K562 (cell line): ENCODE results near the gene ZNF48. TPM values are rescaled to one million over a fixed set of nuclear protein-coding genes. Genes with fewer than 3 reads are reported as not detected.

Source experiments
- ARID2 ChIP-seq: fragments of 450-650 bp; IDR thresholded peaks from 2 replicates; pipeline ENCODE4 v1.6.1; 2017; ENCODE audit warnings: antibody characterized with exemption, mild to moderate bottlenecking
- BCL6 ChIP-seq: fragments of 250-450 bp; sonication (Bioruptor Pico); IDR thresholded peaks from 2 replicates; pipeline ENCODE4 v1.4.0; 2020
- BRD9 ChIP-seq: fragments of 450-650 bp; IDR thresholded peaks from 2 replicates; pipeline ENCODE4 v1.6.1; 2018; ENCODE audit warnings: low read depth; ENCODE audit not compliant: partially characterized antibody
- DACH1 ChIP-seq: fragments of 450-650 bp; IDR thresholded peaks from 2 replicates; pipeline ENCODE4 v1.6.1; 2018; ENCODE audit not compliant: partially characterized antibody
- DLX4 ChIP-seq: fragments of 250-450 bp; sonication (Bioruptor Pico); IDR thresholded peaks from 2 replicates; pipeline ENCODE4 v1.6.1; 2021; ENCODE audit warnings: mild to moderate bottlenecking
- E2F6 ChIP-seq, 2 experiments: IDR thresholded peaks; 2 replicates each; pipeline ENCODE4 v1.6.1; 2011; ENCODE audit warnings: borderline replicate concordance in 1 of 2, control low read depth in 1 of 2, low read depth in 1 of 2, low read length in 1 of 2, mild to moderate bottlenecking in 1 of 2, mixed read lengths in 1 of 2, moderate library complexity in 1 of 2; ENCODE audit not compliant: insufficient read depth in 1 of 2, insufficient read length in 1 of 2, poor library complexity in 1 of 2, severe bottlenecking in 1 of 2; ENCODE audit errors: extremely low read depth in 1 of 2
- EHMT2 ChIP-seq: fragments of 450-650 bp; IDR thresholded peaks from 2 replicates; pipeline ENCODE4 v1.6.1; 2018; ENCODE audit warnings: antibody characterized with exemption
- EZH2 ChIP-seq: IDR thresholded peaks from 2 replicates; pipeline ENCODE4 v1.6.1; 2012; ENCODE audit warnings: low read depth, mild to moderate bottlenecking, inconsistent platforms, low read length, borderline replicate concordance
- HINFP ChIP-seq: fragments of 450-650 bp; conservative IDR thresholded peaks from 2 replicates; pipeline ENCODE4 v1.6.1; 2016; ENCODE audit warnings: missing genetic modification characterization, low read depth, mild to moderate bottlenecking, control low read depth, missing compliant biosample characterization
- HSF4 ChIP-seq: fragments of 250-450 bp; sonication (Bioruptor Pico); IDR thresholded peaks from 2 replicates; pipeline ENCODE4 v2.1.2; 2022; ENCODE audit warnings: mild to moderate bottlenecking, moderate library complexity, borderline replicate concordance
- NR2C1 ChIP-seq, 2 experiments: fragments of 450-650 bp; IDR thresholded peaks; 2 replicates each; pipeline ENCODE4 v1.6.1; 2017; ENCODE audit warnings: mild to moderate bottlenecking in 2 of 2, antibody characterized with exemption in 1 of 2, inconsistent platforms in 1 of 2, missing compliant biosample characterization in 1 of 2, missing genetic modification characterization in 1 of 2
- PHF8 ChIP-seq: fragments of 200-600 bp; sonication (generic); IDR thresholded peaks from 2 replicates; pipeline ENCODE4 v1.6.1; 2012; ENCODE audit warnings: mixed run types, mild to moderate bottlenecking, inconsistent platforms, low read length, moderate library complexity, borderline replicate concordance
- RBBP5 ChIP-seq: fragments of 200-600 bp; sonication (generic); IDR thresholded peaks from 2 replicates; pipeline ENCODE4 v1.6.1; 2012; ENCODE audit warnings: borderline replicate concordance, mild to moderate bottlenecking, low read length, control low read depth, inconsistent platforms; ENCODE audit not compliant: insufficient read depth, poor library complexity, severe bottlenecking
- SIN3B ChIP-seq: fragments of 450-650 bp; IDR thresholded peaks from 2 replicates; pipeline ENCODE4 v1.6.1; 2017; ENCODE audit warnings: low read depth, mild to moderate bottlenecking, moderate library complexity
- SMARCB1 ChIP-seq: IDR thresholded peaks from 2 replicates; pipeline ENCODE4 v1.6.1; 2011; ENCODE audit warnings: improper control_type of control experiment, low read depth; ENCODE audit not compliant: insufficient read length
- SNAPC5 ChIP-seq: fragments of 250-450 bp; sonication (Bioruptor Pico); IDR thresholded peaks from 2 replicates; pipeline ENCODE4 v1.8.0; 2021; ENCODE audit warnings: moderate library complexity, mild to moderate bottlenecking, inconsistent platforms
- SRSF9 ChIP-seq: fragments of 200-400 bp; formaldehyde crosslinking; IDR thresholded peaks from 2 replicates; pipeline ENCODE4 v1.6.1; 2017; ENCODE audit warnings: low read depth, low read length, borderline replicate concordance
- YBX1 ChIP-seq: fragments of 450-650 bp; IDR thresholded peaks from 2 replicates; pipeline ENCODE4 v1.7.1; 2016; ENCODE audit warnings: mild to moderate bottlenecking
- ZBTB7A ChIP-seq: IDR thresholded peaks from 2 replicates; pipeline ENCODE4 v1.6.1; 2011; ENCODE audit warnings: low read depth, mild to moderate bottlenecking, low read length, moderate library complexity, borderline replicate concordance; ENCODE audit not compliant: control insufficient read depth
- ZNF175 ChIP-seq: fragments of 200-800 bp; sonication (Bioruptor generic); IDR thresholded peaks from 2 replicates; pipeline ENCODE4 v1.6.1; 2016; ENCODE audit warnings: low read depth, mild to moderate bottlenecking, missing genetic modification characterization, missing compliant biosample characterization
- ZNF197 ChIP-seq: fragments of 200-800 bp; sonication (Bioruptor generic); IDR thresholded peaks from 2 replicates; pipeline ENCODE4 v1.6.1; 2016; ENCODE audit warnings: low read depth, missing genetic modification characterization, missing compliant biosample characterization
- ZNF280B ChIP-seq: fragments of 250-450 bp; sonication (Bioruptor Pico); IDR thresholded peaks from 2 replicates; pipeline ENCODE4 v1.5.1; 2021; ENCODE audit warnings: mild to moderate bottlenecking
- ZNF707 ChIP-seq: fragments of 250-450 bp; sonication (Bioruptor Pico); conservative IDR thresholded peaks from 2 replicates; pipeline ENCODE4 v1.8.0; 2022; ENCODE audit warnings: inconsistent platforms, mild to moderate bottlenecking, moderate library complexity
- polyA plus RNA-seq, 8 experiments: library from polyadenylated mRNA; depleted of rRNA in 4 of 8; stranded (reverse) in 5 of 8; unstranded in 3 of 8; fragments of >200 nt; fragmentation: Nextera tagmentation in 2 of 8; fragmentation: Illumina TruSeq in 1 of 8; extraction: Ambion mirVana in 2 of 8; extraction: Trizol in 1 of 8; gene quantifications; 2 replicates each; pipeline versions ENCODE4 v1.2.1 to v1.2.3, GENCODE V29; 2011 to 2014; ENCODE audit warnings: inconsistent platforms in 1 of 8, missing spikeins in 1 of 8
- total RNA-seq, 7 experiments: library from RNA; depleted of rRNA in 6 of 7; stranded (reverse); fragments of >200 nt in 6 of 7; fragmentation: Illumina TruSeq in 2 of 7; extraction: Trizol in 2 of 7; gene quantifications; 2 replicates each; pipeline versions ENCODE4 v1.2.1 to v1.2.3, GENCODE V29; 2011 to 2021; ENCODE audit warnings: low replicate concordance in 1 of 7

Gene ZNF48
- total and polyA plus RNA-seq, 9 of the 15 experiments (the other 6 are each of a cell fraction or from before 2014, with no cell fraction given) = 0.38 to 11.6 (median 4.7) TPM

- TF ChIP-seq SNAPC5 (CRISPR knock-in tag) (no peak), ZNF707 (CRISPR knock-in tag) (no peak), EHMT2 (no peak), ZNF280B (CRISPR knock-in tag) (no peak), NR2C1 (IDR thresholded peaks at IDR 0.05) (no peak), NR2C1 (tag; IDR thresholded peaks at IDR 0.05) (no peak), DLX4 (CRISPR knock-in tag) (no peak), ZNF197 (CRISPR knock-in tag) (no peak), SRSF9 (no peak), BRD9 (no peak), ZNF175 (CRISPR knock-in tag) (no peak), PHF8 (peak; percentile 85; the same call in 1 of the 2 replicates), SMARCB1 (no peak), DACH1 (no peak), EZH2 (no peak), E2F6 (IDR thresholded peaks at IDR 0.05; ENCODE audit: borderline replicate concordance in 1 of 2, extremely low read depth in 1 of 2, insufficient read depth in 1 of 2, insufficient read length in 1 of 2, low read depth in 1 of 2, low read length in 1 of 2, poor library complexity in 1 of 2, severe bottlenecking in 1 of 2) (peak; percentile 87 to 88), ZBTB7A (peak; percentile 59; the same call in 1 of the 2 replicates), BCL6 (CRISPR knock-in tag) (no peak), RBBP5 (no peak), YBX1 (no peak), HSF4 (CRISPR knock-in tag) (no peak), ARID2 (no peak), HINFP (tag) (no peak), SIN3B (peak; percentile 47; the same call in 1 of the 2 replicates)
Measured at GRCh38 chr16:30407102-30407803, 12.0 kb downstream of the ZNF48 start, which contains the start of gene ZNF771 (continued).
